ENCODE measurements around the gene ANO3. TPM values are rescaled to one million over a fixed set of nuclear protein-coding genes. Genes with fewer than 3 reads are reported as not detected.
"Not testable (repeated sequence)": the region's sequence is repeated elsewhere in the genome, so short reads cannot be mapped to it uniquely, and the experiment has no call there.

Gene ANO3
- under 1 TPM; 0.17 to 0.69 (median 0.31) TPM for polyA plus RNA-seq (ENCODE audit: insufficient read depth in 1 of 5, insufficient read length in 5 of 5, low replicate concordance in 1 of 5)
- long read RNA-seq, donor 1, result 0 reads
- long read RNA-seq, donor 2, result 0 reads
- long read RNA-seq, donor 3, result 0 reads
- long read RNA-seq, donor 4, result 0 reads
- long read RNA-seq, donor 5, result 0 reads
- long read RNA-seq, donor 6, result 0 reads
- long read RNA-seq, donor 7, result 0 reads
- long read RNA-seq, donor 8, result 0 reads

- DNase-seq, result peak; percentile 70 to 77
Observed at GRCh38 chr11:26331911-26332571, at the start of gene ANO3. ANO3 (plus strand) TSS chr11:26332130; CDS start chr11:26332276, 146 bp downstream.

DNA sequence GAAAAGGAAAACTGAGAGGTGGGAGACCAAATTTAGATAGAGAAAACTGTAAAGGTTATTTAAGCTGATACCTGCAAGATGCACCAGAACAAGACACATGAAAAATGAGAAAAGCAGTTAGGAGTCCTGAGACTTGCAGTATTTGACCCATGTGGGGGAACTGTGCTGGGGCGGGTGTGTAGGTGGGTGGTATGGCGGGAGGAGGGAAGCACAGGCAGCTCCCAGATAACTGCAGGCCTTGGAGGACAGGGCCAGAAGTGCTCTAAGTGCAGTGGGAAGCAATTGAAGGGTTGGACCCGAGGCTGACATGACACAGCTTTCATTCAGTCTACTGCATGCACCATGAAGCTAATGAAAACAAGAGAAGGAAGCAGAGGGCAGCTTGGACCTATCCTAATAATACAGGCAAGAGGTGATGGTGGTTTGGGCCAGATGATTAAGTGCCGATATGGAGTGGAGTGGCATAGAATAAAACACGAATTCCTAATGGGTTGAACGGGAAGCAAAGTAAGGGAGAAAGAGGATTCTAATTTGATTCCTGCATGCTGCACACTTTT, 48.0 kb upstream of the ANO3 start:
- DNase-seq, result peak in 1 of 2 donors; percentile 9

GRCh38 chr11:26285608-26286007, 46.3 kb upstream of the ANO3 start:
- no peak for DNase-seq

DNA sequence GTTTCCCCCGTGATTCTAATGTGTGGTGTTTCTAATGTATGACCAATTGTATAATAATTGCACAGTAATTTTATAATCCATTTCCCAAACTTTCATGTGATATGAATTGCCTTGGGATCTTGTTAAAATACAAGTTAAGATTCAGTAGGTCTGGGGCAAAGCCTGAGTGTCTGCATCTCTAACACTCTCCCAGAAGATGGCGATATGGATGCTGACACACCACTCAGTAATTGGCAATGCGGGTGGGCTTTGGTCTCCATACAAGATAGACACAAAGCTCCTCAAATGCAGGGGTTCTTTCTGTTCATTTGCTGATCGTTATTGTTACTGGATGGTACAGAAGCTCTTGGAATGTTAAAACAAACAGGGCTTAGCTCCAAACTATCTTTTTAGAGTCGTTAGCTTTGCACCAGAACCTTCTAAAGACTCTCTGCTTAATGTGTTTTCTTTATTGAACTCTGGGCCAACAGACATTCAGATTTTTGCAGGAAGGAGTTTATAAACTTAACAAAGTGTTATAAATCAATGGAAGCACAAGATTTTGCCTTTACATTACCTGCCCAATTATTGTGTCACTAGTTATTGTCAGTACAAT, 45.4 kb upstream of the ANO3 start:
- DNase-seq, result peak in 1 of 2 donors; percentile 7

DNA sequence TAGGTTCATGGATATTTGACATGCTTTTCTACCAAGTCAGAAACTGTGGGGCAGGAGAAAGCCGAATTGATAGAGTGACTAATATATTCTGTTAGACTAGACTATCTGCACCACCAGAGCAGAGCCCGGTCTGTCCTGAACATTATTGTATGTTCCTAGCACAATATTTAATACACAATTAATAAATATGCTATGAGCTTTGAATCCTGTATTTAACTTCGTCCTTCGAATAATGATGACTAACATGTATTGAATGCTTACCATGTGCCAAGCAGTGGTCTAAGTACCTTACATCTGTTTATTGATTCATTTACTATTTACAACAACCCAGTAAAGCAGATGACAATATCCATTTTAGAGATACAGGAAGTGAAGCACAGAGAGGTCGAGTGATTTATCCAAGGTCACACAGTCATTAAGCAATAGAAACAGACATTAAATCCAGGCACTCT, 44.8 kb upstream of the ANO3 start:
- no peak for DNase-seq

DNA sequence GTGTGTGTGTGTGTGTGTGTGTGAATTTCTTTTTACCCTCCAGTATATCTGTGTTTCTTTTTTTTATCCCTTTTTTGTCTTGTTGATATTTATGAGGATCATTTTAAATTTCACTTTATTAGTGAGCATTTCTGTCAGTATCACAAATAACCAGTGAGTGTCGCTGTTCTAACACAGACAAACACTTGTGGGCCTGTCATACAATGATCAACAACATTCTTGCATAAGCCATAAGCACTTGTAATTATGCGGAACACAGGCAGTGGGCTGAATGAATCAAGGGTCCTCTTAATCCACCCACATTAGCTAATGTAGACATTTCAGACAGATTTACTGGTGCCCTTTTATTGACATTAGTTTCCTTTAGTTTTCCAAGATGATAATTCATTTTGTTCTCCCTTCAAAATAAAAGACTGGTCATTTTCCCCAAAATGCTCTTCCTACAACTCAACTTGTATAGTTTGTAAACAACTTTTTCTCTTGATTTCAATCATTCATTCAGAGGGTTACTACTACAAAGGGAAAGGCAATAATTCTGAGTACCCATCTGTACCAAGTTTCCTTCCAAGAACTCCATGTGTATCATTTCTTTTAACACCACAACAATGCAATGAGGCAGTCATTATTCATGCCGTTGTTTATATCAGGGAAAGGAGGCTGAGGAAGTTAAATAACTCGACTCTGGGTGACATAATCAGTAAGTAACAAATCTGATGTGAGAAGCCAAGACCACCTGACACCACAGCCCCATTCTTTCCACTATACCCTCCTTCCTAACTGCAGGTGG, 34.5 kb upstream of the ANO3 start:
- peak; percentile 59 to 63 for DNase-seq

GRCh38 chr11:26316372-26316771, 15.6 kb upstream of the ANO3 start:
- not testable (repeated sequence) for DNase-seq

DNA sequence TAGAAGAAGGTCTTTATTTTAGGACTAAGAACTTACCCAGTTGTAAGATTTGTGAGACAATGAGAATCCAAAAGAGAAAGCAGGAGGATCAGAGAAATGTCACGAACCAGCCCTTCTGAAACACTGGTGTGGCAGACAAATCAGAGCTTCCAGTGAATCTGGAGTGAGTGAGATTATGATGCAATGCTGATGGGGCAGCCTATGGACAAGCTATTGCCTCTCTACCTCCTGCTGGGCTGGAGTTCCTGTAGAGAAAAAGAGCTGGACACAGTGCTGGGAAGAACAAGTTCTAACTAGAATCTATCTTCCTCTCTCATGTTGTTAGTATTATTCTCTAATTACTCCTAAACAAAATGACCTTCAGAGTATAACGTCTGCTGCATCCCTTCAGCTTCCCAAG, 12.0 kb upstream of the ANO3 start:
- no peak for DNase-seq

DNA sequence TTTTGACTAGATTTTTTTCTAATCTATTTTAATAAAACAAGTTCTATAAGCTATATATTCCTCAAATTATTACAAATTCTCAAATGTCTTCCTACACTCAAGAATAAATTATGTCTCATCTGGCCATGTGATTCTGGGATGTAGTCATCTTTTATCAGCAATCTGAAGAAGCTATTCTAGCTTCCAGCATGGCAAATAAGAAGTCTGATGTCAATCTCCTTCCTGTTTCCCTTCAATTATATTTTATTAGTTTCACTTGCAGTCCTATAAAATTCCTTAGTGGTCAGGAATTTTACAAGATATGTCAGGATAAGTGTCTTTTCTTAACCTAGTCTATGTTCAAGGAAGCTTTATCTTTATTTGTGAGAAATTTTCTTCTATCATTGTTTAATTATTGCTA, 10.4 kb upstream of the ANO3 start:
- no peak for DNase-seq

- DNase-seq, result no peak
Observed at GRCh38 chr11:26322335-26323067, 9.4 kb upstream of the ANO3 start.

GRCh38 chr11:26323837-26324236, 8.1 kb upstream of the ANO3 start:
- no peak for DNase-seq

DNA sequence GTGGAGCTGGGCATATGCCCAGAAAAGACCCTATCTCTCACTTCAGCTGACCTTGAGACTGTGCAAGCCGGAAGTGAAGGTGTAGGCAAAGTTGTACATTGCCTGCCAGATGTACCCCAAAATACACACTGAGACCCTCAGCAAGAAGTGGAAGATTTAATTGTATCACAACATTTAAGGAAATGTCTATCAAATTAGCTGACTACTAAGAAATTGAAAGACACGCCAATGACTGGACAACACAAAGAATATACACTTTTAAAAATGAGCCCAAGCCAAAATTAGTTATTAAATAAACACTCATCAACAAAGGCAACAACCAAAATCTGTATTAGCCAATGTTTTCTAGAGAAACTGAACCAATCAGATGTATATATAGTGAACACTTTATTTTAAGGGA, 7.7 kb upstream of the ANO3 start:
- no peak for DNase-seq

GRCh38 chr11:26326793-26327400, 5.0 kb upstream of the ANO3 start:
- DNase-seq, result no peak

- no peak for DNase-seq
Observed at GRCh38 chr11:26329206-26329605, 2.7 kb upstream of the ANO3 start.

DNA sequence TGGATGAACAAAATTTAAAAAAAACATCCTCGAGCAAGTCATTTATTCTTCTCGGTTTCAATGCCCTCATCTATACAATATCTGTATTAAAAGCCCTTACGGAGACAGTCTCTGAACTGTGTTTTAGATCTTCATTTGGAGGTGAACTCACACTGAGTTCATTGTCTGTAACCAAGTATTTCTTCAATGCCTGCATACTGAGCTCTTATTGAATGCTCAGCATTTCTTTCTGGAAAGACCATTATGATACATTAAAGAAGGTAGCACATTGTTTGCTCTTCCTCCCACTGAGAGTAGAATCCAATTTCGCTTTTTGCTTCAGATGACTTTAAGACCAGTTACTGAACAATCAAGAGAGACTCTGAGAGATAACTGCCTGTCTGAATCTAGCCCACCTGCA, 1.7 kb upstream of the ANO3 start:
- DNase-seq, result no peak

- DNase-seq, result peak in 1 of 2 donors; percentile 9
Observed at GRCh38 chr11:26332572-26332915, 614 bp downstream of the ANO3 start.

DNA sequence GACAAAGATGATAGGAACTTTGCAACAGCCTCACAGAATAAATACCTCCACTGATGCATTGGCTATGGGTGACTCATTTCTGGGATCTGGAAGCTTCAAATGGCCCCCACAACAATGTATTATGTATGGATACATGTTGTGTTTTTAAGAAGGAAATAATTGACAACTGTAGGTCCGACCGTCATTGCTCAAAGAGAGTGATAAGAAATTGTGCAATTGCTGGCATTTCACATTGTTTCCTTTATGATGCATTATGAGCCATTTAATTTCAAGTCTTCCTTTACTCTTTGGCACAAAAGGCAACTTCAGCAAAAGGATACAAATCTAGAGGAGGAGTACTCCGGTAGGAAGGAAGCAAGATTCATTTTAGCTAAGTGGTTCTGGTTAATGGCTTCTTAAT, 2.0 kb downstream of the ANO3 start:
- DNase-seq, result no peak

GRCh38 chr11:26335903-26336302, 4.0 kb downstream of the ANO3 start:
- DNase-seq, result no peak

GRCh38 chr11:26344647-26345046, 12.7 kb downstream of the ANO3 start:
- DNase-seq, result no peak

DNA sequence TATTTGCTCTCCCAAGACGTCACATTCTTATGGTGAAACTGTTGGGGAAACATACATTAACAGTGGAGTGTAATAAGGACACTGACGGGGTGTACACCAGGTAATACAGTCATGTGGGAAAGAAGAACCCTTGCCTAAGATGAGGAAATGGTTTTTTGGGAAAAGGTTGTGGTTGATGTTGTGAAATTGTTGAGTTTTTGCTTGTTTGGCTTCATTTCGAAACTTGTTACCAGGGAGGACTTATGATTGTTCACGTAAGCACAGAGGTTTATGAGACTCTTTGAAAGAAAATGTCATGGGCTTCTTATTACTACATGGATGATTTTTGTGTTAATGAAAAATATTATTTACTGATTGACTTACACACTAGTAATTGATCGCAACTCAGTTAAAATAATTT, 16.8 kb downstream of the ANO3 start:
- no peak for DNase-seq

DNA sequence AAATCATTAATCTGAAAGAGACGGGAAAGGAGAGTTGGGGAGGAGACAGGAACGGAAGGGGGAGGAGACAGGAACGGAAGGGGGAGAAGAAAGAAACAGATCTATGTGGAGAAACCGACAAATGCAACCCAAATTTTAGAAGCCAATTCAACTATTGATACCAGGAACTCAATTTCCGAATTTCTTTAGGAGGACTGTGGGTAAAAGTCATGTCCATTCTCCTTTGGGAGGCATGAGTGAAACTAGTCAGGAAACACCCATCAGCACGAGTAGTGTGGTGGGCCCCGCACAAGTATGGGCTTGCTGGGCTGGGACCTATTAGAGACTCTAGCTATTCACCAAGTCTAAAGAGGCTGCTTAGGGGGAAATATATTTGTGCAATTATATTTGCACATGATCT, 18.1 kb downstream of the ANO3 start:
- no peak for DNase-seq
